Dermis microvascular lymphatic vessel endothelial cell (primary cell): Measurements from ENCODE around the gene NR1H4. TPM values are rescaled to one million over a fixed set of nuclear protein-coding genes. Genes with fewer than 3 reads are reported as not detected.
"Not testable (repeated sequence)": the region's sequence is repeated elsewhere in the genome, so short reads cannot be mapped to it uniquely, and the experiment has no call there.

Experiments
- DNase-seq, 2 donors: peaks; one replicate each; pipeline versions ENCODE4 v3.0.0 to v3.0.0-alpha.2; 2010; ENCODE audit warnings: low read depth in 2 of 2
- total RNA-seq: library from RNA; depleted of rRNA; stranded (reverse); fragments of >200 nt; gene quantifications from 2 replicates; pipeline ENCODE4 v1.2.1, GENCODE V29; 2014

Gene NR1H4
- total RNA-seq = not detected in 2 replicates

- no peak for DNase-seq
These were observed at the start of gene NR1H4 for GRCh38 chr12:100473716-100474150. TSS of gene NR1H4 (plus strand) at chr12:100473866. CDS start at chr12:100493324, 19,458 bp downstream.

GRCh38 chr12:100426145-100426544, 47.5 kb upstream of the NR1H4 start:
- no peak for DNase-seq

- DNase-seq = no peak
These were observed 46.6 kb upstream of the NR1H4 start for GRCh38 chr12:100427078-100427477.

- DNase-seq = not testable (repeated sequence)
These were observed 43.4 kb upstream of the NR1H4 start for GRCh38 chr12:100430251-100430650.

- no peak for DNase-seq
These were observed 40.0 kb upstream of the NR1H4 start for GRCh38 chr12:100433701-100434100.

- DNase-seq = no peak
These were observed 39.5 kb upstream of the NR1H4 start for GRCh38 chr12:100434177-100434576.

- no peak for DNase-seq
These were observed 37.7 kb upstream of the NR1H4 start for GRCh38 chr12:100435957-100436356.

- DNase-seq = no peak
These were observed 36.4 kb upstream of the NR1H4 start for GRCh38 chr12:100437038-100437841.

GRCh38 chr12:100439797-100440196, 33.9 kb upstream of the NR1H4 start:
- no peak for DNase-seq

GRCh38 chr12:100442403-100442802, 31.3 kb upstream of the NR1H4 start:
- no peak for DNase-seq

- no peak for DNase-seq
These were observed 30.2 kb upstream of the NR1H4 start for GRCh38 chr12:100443434-100443833.

- DNase-seq = no peak
These were observed 28.6 kb upstream of the NR1H4 start for GRCh38 chr12:100445081-100445481.

GRCh38 chr12:100447381-100447780, 26.3 kb upstream of the NR1H4 start:
- DNase-seq = no peak

GRCh38 chr12:100448656-100449055, 25.0 kb upstream of the NR1H4 start:
- no peak for DNase-seq

GRCh38 chr12:100450735-100451134, 22.9 kb upstream of the NR1H4 start:
- DNase-seq = no peak

- no peak for DNase-seq
These were observed 19.7 kb upstream of the NR1H4 start for GRCh38 chr12:100453951-100454350.

GRCh38 chr12:100455896-100456295, 17.8 kb upstream of the NR1H4 start:
- no peak for DNase-seq

GRCh38 chr12:100458191-100458590, 15.5 kb upstream of the NR1H4 start:
- no peak for DNase-seq

GRCh38 chr12:100460702-100461101, 13.0 kb upstream of the NR1H4 start:
- no peak for DNase-seq

GRCh38 chr12:100461330-100461973, 12.2 kb upstream of the NR1H4 start:
- no peak for DNase-seq

- no peak for DNase-seq
These were observed 10.0 kb upstream of the NR1H4 start for GRCh38 chr12:100463661-100464060.

- no peak for DNase-seq
These were observed 9.1 kb upstream of the NR1H4 start for GRCh38 chr12:100464529-100464928.

GRCh38 chr12:100468126-100468525, 5.5 kb upstream of the NR1H4 start:
- DNase-seq = no peak
